ENCODE data around the gene PRDM8. TPM values are rescaled to one million over a fixed set of nuclear protein-coding genes. Genes with fewer than 3 reads are reported as not detected.

The PRDM8 gene
- total RNA-seq, 4 donors from 2014 or later, result 1.4 to 5.2 (median 3.2) TPM

- ATAC-seq (ENCODE audit: low FRiP score) (no peak), DNase-seq (ENCODE audit: low spot score) (no peak)
- TF ChIP-seq CTCF (IDR thresholded peaks at IDR 0.05), result peak in 1 of 3 donors; percentile 14
Observed at GRCh38 chr4:80215449-80216052, 18.2 kb downstream of the PRDM8 start.

- TF ChIP-seq CTCF (IDR thresholded peaks at IDR 0.05), result no peak
- DNase-seq (ENCODE audit: low spot score), result no peak
- ATAC-seq (ENCODE audit: low FRiP score), result no peak
Observed at GRCh38 chr4:80216100-80216761, 18.9 kb downstream of the PRDM8 start.

- TF ChIP-seq CTCF (IDR thresholded peaks at IDR 0.05), result no peak
- ATAC-seq (ENCODE audit: low FRiP score) (no peak), DNase-seq (ENCODE audit: low spot score) (no peak)
Observed at GRCh38 chr4:80219301-80220025, 22.2 kb downstream of the PRDM8 start.

- no peak for TF ChIP-seq CTCF (IDR thresholded peaks at IDR 0.05)
- ATAC-seq (ENCODE audit: low FRiP score), result no peak
- DNase-seq (ENCODE audit: low spot score), result no peak
Observed at GRCh38 chr4:80220711-80221110, 23.4 kb downstream of the PRDM8 start.

- DNase-seq (ENCODE audit: low spot score) (no peak), ATAC-seq (ENCODE audit: low FRiP score) (no peak)
- no peak for TF ChIP-seq CTCF (IDR thresholded peaks at IDR 0.05)
Observed at GRCh38 chr4:80221161-80221560, 23.9 kb downstream of the PRDM8 start.

GRCh38 chr4:80225595-80225994 is 28.3 kb downstream of the PRDM8 start:
- TF ChIP-seq CTCF (IDR thresholded peaks at IDR 0.05), result no peak
- ATAC-seq (ENCODE audit: low FRiP score) (no peak), DNase-seq (ENCODE audit: low spot score) (no peak)
